HEK293 (cell line): Measurements from ENCODE around the gene INO80.

Experiments used
- CTCF ChIA-PET: fragments of 350-600 bp; formaldehyde crosslinking; extraction: SDS; loops from one replicate; lab custom pipeline; 2021; ENCODE audit warnings: antibody characterized with exemption; lab: Yijun Ruan, JAX
- POLR2A ChIA-PET: fragments of 300-600 bp; formaldehyde crosslinking; extraction: SDS; loops from one replicate; lab custom pipeline; 2020; ENCODE audit warnings: antibody characterized with exemption, inconsistent platforms; lab: Yijun Ruan, JAX
- H3K27ac ChIP-seq: fragments of 200-500 bp; sonication (Bioruptor generic); 2 replicates; pipeline ENCODE4 v1.5.1; 2014; ENCODE audit warnings: low read depth, low read length, control low read depth, inconsistent platforms; ENCODE audit errors: extremely low read depth
- H3K36me3 ChIP-seq, 2 experiments: fragments of 200-500 bp in 1 of 2; sonication (Bioruptor generic) in 1 of 2; 1 replicate in 1 of 2; 2 replicates in 1 of 2; pipeline ENCODE4 v1.5.1; 2014 to 2017; ENCODE audit warnings: inconsistent platforms in 2 of 2, low read length in 2 of 2; ENCODE audit not compliant: control insufficient read depth in 2 of 2, insufficient read depth in 1 of 2
- H3K4me1 ChIP-seq: fragments of 200-500 bp; sonication (Bioruptor generic); 2 replicates; pipeline ENCODE4 v1.5.1; 2014; ENCODE audit warnings: mild to moderate bottlenecking, low read length, inconsistent platforms; ENCODE audit not compliant: control insufficient read depth, insufficient read depth
- H3K4me3 ChIP-seq: 2 replicates; pipeline ENCODE4 v1.5.1; 2011; ENCODE audit warnings: low read depth, mild to moderate bottlenecking, control low read depth, low read length, moderate library complexity
- H3K9me3 ChIP-seq: fragments of 200-500 bp; sonication (Bioruptor generic); 2 replicates; pipeline ENCODE4 v1.5.1; 2014; ENCODE audit warnings: low read depth, low read length, inconsistent platforms; ENCODE audit not compliant: control insufficient read depth, insufficient read depth
- ATF2 ChIP-seq: fragments of 450-650 bp; formaldehyde crosslinking; IDR thresholded peaks from 2 replicates; pipeline ENCODE4 v1.5.1; 2016; ENCODE audit warnings: missing biosample characterization, missing genetic modification characterization, low read depth
- GLI4 ChIP-seq: fragments of 450-650 bp; formaldehyde crosslinking; IDR thresholded peaks from 2 replicates; pipeline ENCODE4 v1.5.1; 2016; ENCODE audit warnings: missing biosample characterization, missing genetic modification characterization
- HIC1 ChIP-seq: fragments of 450-650 bp; formaldehyde crosslinking; IDR thresholded peaks from 2 replicates; pipeline ENCODE4 v1.5.1; 2016; ENCODE audit warnings: missing biosample characterization, missing genetic modification characterization
- HOXA7 ChIP-seq: sonication (generic); formaldehyde crosslinking; IDR thresholded peaks from 2 replicates; pipeline ENCODE4 v1.8.1; 2022; ENCODE audit warnings: missing genetic modification reagents, borderline replicate concordance
- PRDM10 ChIP-seq: fragments of 450-650 bp; formaldehyde crosslinking; IDR thresholded peaks from 2 replicates; pipeline ENCODE4 v1.5.1; 2016; ENCODE audit warnings: missing biosample characterization, missing genetic modification characterization
- SCRT1 ChIP-seq: fragments of 450-650 bp; formaldehyde crosslinking; IDR thresholded peaks from 2 replicates; pipeline ENCODE4 v1.5.1; 2016; ENCODE audit warnings: missing biosample characterization, missing genetic modification characterization, borderline replicate concordance
- ZNF174 ChIP-seq: fragments of 450-650 bp; formaldehyde crosslinking; IDR thresholded peaks from 2 replicates; pipeline ENCODE4 v1.5.0; 2017; ENCODE audit warnings: missing biosample characterization, mild to moderate bottlenecking, missing genetic modification characterization
- ZNF2 ChIP-seq: fragments of 450-650 bp; formaldehyde crosslinking; IDR thresholded peaks from 2 replicates; pipeline ENCODE4 v1.5.1; 2016; ENCODE audit warnings: missing biosample characterization, missing genetic modification characterization
- ZNF354C ChIP-seq: fragments of 450-650 bp; formaldehyde crosslinking; IDR thresholded peaks from 2 replicates; pipeline ENCODE4 v1.5.1; 2016; ENCODE audit warnings: missing biosample characterization, missing genetic modification characterization, low read depth, borderline replicate concordance
- ZNF404 ChIP-seq: fragments of 450-650 bp; formaldehyde crosslinking; IDR thresholded peaks from 2 replicates; pipeline ENCODE4 v1.5.1; 2017; ENCODE audit warnings: missing biosample characterization, missing genetic modification characterization
- ZNF416 ChIP-seq: fragments of 450-650 bp; formaldehyde crosslinking; IDR thresholded peaks from 2 replicates; pipeline ENCODE4 v1.5.1; 2016; ENCODE audit warnings: missing biosample characterization, missing genetic modification characterization
- ZNF580 ChIP-seq: fragments of 450-650 bp; formaldehyde crosslinking; IDR thresholded peaks from 2 replicates; pipeline ENCODE4 v1.5.1; 2016; ENCODE audit warnings: missing biosample characterization, missing genetic modification characterization
- ZNF596 ChIP-seq: fragments of 450-650 bp; IDR thresholded peaks from 2 replicates; pipeline ENCODE4 v1.5.0; 2018; ENCODE audit warnings: missing biosample characterization, mild to moderate bottlenecking, missing genetic modification characterization, moderate library complexity
- ZNF624 ChIP-seq: fragments of 450-650 bp; formaldehyde crosslinking; IDR thresholded peaks from 2 replicates; pipeline ENCODE4 v1.5.1; 2017; ENCODE audit warnings: missing biosample characterization, missing genetic modification characterization
- ZNF660 ChIP-seq: fragments of 450-650 bp; IDR thresholded peaks from 2 replicates; pipeline ENCODE4 v1.5.1; 2018; ENCODE audit warnings: missing biosample characterization, mild to moderate bottlenecking, missing genetic modification characterization
- ZNF768 ChIP-seq: fragments of 450-650 bp; formaldehyde crosslinking; IDR thresholded peaks from 2 replicates; pipeline ENCODE4 v1.5.1; 2018; ENCODE audit warnings: missing biosample characterization, mild to moderate bottlenecking, missing genetic modification characterization
- ZNF776 ChIP-seq: fragments of 450-650 bp; formaldehyde crosslinking; IDR thresholded peaks from 2 replicates; pipeline ENCODE4 v1.5.0; 2017; ENCODE audit warnings: missing biosample characterization, missing genetic modification characterization, borderline replicate concordance
- ZNF791 ChIP-seq: fragments of 450-650 bp; formaldehyde crosslinking; IDR thresholded peaks from 2 replicates; pipeline ENCODE4 v1.5.1; 2016; ENCODE audit warnings: missing biosample characterization, missing genetic modification characterization
- ZSCAN16 ChIP-seq: fragments of 450-650 bp; formaldehyde crosslinking; IDR thresholded peaks from 2 replicates; pipeline ENCODE4 v1.5.1; 2016; ENCODE audit warnings: missing biosample characterization, missing genetic modification characterization
- ZSCAN4 ChIP-seq: fragments of 450-650 bp; formaldehyde crosslinking; IDR thresholded peaks from 2 replicates; pipeline ENCODE4 v1.5.1; 2017; ENCODE audit warnings: missing biosample characterization, missing genetic modification characterization
- ZXDB ChIP-seq: fragments of 450-650 bp; formaldehyde crosslinking; IDR thresholded peaks from 2 replicates; pipeline ENCODE4 v1.5.1; 2016; ENCODE audit warnings: missing biosample characterization, missing genetic modification characterization

The INO80 gene

GRCh38 chr15:41047474-41047873 is 68.6 kb downstream of the INO80 start (continued):
- no peak for TF ChIP-seq ZSCAN16
- TF ChIP-seq ZNF404, result no peak
- no peak for TF ChIP-seq ZSCAN4 (tag by site-specific recombination)
- TF ChIP-seq, all 188 proteins: peak for 0

- H3K36me3 ChIP-seq, result peaks cover 27 to 70% of the 10 kb centered on the region in 2 experiments
- POLR2A ChIA-PET, result no interaction called here
- H3K4me1 ChIP-seq, result peaks cover 3% of the 10 kb centered on the region; the same call in 1 of the 2 replicates
- no peak overlapping the region for H3K27ac ChIP-seq
- TF ChIP-seq SCRT1 (tag by site-specific recombination) (no peak), ZNF660 (tag by site-specific recombination) (no peak), ZNF624 (tag by site-specific recombination) (no peak), ZNF596 (tag by site-specific recombination) (no peak), ZXDB (tag by site-specific recombination) (no peak), ZNF2 (tag by site-specific recombination) (no peak), ATF2 (tag by site-specific recombination) (no peak), ZNF580 (no peak), ZNF354C (tag by site-specific recombination) (no peak), ZNF776 (tag by site-specific recombination) (no peak), PRDM10 (tag by site-specific recombination) (no peak), ZNF416 (no peak), HOXA7 (CRISPR knock-in tag) (no peak), HIC1 (tag by site-specific recombination) (no peak), GLI4 (tag by site-specific recombination) (no peak), ZNF791 (tag by site-specific recombination) (no peak), ZNF174 (tag by site-specific recombination) (no peak), ZNF768 (tag by site-specific recombination) (no peak)
- TF ChIP-seq, all 188 proteins: peak for 0
- Histone ChIP-seq H3K4me3 (no peak overlapping the region), H3K9me3 (no peaks in the 10 kb centered on the region)
- CTCF ChIA-PET, result no interaction called here
Observed at GRCh38 chr15:41043276-41043951, 72.7 kb downstream of the INO80 start.
